GF-D8 (cell line): ENCODE results near the gene ZNF296.

Source experiments
- DNase-seq: peaks from one replicate; lab custom pipeline; 2025; lab: John Stamatoyannopoulos, UW

The ZNF296 gene

DNA sequence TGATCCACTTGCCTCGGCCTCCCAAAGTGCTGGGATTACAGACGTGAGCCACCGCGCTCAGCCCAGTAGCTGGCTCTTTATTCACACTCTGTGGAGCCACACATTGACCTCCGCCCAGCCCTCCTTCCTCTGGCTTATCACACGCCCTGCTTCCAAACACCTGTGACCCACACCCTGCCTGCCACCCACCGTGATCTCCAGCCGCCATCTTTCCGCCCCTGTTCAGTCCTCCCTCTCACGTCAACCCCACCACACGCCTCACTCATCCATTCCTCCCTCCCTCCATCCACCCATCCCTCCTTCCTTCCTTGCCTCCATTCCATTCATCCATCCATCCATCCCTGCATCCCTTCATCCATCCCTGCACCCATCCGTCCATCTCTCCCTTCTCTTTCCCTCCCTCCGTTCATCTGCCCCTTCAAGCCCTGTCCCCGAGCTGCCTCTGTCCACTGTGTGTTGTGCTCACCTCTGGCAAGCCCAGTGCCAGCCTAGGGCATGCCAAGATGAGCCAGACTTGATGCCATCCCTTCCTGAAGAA is 17.6 kb downstream of the ZNF296 start:
- DNase-seq: no peak

DNA sequence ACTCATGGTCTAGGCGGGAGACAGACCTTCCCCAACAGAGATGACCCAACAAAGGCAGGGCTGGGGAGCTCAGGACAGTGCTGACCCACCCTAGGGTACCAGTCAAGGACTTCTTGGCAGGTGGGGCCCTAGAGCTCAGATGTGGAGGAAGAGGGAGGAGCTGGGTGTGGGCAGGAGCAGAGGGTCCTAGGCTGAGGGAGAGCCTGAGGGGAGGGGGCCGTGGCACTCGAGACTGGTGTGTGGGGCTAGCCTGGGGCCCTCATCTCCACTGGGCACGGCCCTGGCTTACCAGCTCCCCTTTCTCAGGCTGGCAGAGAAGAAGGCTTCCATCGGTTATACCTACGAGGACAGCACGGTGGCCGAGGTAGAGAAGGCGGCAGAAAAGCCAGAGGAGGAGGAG is 18.8 kb downstream of the ZNF296 start:
- DNase-seq: no peak

DNA sequence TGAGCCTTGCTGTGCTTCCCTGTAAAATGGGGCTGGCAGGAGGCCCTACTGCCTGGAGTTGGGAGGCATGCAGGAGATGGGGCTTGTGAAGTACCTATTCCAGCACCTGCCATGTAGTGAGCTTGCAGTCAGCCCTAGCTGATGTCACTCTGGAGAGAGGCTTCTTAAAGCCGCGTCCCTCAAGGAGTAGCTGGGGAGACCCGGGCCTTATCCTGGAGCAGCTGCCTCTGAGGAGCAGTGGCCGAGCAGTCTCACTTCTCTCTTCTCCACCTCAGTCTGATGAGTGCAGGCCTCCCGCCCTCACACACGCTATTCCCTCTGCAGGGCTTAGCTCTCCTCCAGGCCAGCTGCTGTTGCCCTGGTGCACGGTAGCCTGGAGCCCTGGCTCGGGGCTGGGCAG is 19.4 kb downstream of the ZNF296 start:
- DNase-seq: no peak

DNA sequence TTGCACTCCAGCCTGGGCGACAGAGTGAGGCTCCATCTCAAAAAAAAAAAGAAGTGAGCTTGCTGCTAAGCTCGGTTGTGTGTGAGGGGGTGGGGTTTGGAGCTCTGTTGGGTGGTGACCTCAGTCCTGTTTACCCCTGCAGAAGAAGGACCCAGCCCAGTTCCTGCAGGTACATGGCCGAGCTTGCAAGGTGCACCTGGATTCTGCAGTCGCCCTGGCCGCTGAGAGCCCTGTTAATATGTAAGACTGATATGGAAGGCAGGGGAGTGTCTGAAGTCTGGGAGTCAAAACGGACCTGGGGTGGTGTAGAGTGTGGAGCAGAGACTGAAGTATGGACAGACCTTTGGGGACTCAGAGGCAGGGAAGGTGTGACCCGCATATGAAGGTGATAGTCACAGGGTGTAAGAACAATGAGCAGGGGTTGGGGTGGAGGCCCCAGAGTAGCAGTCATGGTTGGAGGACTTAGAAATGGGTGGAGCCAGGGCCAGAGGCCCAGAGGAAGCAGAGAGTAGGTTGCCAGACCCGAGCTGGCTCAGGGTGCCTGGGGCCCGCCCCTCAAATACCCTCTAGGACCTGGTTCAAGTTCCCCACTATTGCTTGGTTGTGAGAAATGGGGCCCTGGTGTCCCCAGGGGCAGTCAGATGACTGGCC is 24.2 kb downstream of the ZNF296 start:
- no peak for DNase-seq

DNA sequence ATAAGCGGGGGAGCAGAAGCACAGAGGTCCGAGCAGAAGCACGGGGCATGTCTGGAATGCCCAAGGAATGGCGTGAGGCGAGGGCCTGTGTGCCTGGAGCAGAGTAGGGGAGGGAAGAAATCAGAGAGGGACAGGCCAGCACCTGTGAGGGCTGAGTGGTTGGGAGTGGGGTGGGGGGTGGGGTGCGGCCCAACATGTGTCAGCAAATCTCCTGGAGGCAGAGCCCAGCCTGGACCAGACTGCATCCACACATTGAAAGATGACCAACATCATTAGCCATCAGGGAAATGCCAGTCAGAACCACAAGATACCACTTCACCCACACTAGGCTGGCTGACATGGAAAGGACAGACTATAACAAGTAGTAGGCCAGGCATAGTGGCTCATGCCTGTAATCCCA is 26.2 kb downstream of the ZNF296 start:
- DNase-seq: no peak

DNA sequence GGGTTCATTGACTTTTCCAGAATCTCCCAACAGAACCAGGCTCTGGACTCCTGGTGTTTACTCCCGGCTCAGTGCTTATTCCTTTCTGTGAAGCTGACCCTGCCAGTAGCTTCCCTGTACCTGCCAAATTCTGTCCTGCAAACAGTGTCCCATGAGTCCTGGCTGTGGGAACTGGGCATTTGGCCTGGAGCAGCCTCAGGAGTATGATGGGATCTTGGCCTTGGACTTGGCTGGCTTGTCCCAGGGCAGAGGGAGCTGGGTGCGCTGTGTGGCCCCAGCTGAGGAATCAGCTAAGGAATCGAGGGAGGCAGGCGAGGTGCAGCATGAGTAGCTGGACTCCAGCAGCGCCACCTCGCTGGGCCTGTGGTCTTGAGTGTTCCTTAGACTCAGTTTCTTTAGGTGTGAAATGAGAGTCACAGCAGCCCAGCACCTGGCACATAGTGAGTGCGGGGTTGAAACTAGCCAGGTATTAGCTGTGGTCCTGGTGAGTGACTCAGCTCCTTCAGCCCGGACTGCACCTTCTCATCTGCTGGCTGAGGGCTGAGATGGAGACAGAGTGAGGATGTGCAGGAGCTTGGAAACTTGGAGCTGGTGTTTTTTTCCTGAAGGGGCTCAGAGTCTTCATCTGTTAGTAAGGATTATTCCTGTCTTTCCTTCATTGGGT is 27.1 kb downstream of the ZNF296 start:
- DNase-seq: no peak

DNA sequence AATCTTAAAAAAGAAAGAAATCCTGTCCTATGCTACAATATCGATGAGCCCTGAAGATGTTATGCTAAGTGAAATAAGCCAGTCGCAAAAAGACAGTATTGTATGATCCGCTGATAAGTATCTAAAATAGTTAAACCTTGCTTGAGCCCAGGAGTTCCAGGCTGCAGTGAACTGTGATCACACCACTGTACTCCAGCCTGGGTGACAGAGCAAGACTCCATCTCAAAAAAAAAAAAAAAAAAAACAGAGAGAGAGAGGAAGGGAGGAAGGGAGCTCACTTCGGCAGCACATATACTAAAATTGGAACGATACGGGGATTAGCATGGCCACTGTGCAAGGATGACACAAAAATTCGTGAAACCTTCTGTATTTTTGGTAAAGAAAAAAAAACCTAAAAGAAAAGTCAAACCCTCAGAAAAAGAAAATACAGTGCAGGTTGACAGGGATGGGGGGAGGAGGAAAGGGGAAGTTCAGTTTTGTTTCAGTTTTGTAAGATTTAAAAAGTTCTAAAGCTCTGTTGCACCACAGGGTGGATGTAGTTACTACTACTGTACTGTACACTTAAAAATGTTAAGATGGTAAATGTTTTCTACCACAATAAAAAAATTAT is 29.0 kb downstream of the ZNF296 start:
- peak; percentile 27 for DNase-seq

DNA sequence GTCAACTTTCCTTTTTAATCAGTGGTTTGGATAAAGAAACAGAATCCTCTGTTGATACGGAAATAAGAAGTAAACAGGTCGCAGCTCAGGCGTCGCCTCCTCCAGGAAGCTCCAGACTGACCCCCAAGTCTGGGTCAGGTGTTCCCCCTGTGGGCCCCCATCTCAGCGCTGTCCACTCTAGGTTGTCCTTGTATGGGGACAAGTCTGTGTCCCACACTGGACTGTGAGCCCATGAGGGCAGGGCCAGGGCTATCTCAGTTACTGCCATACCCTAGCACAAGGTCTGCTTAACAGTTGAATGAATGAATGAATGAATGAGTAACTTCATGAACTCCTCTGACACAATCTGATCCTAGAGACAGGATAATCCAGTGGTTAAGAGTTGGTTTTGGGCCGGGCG is 29.9 kb downstream of the ZNF296 start:
- no peak for DNase-seq

DNA sequence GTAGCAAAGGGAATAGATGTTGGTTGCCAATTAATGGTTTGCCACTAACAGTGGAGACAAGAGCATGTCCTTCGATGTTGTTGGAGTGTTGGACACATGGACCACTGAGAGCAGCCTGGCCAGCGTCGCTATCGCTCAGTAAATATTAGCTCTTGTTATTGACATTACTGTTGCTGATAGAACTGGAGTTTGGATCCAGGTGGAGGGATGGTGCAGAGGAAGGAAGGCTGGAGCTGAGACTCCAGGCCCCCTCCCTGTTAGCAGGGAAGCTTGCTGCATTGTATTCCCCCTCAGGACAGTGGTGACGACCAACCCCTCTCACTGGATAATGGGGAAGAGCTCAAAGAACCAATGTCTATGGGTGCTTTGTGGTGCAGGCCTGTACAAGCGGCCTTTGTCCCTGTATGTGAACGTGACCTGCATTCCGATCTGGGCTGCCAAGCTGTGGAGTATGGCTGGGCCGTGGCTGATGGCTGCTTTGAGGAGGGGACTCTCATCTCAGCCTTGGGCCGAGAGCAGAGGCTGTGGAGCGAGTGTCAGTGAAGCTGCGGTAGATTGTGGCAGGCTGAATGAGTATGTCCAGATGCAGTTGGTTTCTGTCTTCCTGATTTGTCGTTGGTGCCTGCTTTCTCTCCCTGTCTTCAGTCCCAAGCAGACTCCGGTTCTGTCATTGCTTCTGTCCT is 30.5 kb downstream of the ZNF296 start:
- no peak for DNase-seq

DNA sequence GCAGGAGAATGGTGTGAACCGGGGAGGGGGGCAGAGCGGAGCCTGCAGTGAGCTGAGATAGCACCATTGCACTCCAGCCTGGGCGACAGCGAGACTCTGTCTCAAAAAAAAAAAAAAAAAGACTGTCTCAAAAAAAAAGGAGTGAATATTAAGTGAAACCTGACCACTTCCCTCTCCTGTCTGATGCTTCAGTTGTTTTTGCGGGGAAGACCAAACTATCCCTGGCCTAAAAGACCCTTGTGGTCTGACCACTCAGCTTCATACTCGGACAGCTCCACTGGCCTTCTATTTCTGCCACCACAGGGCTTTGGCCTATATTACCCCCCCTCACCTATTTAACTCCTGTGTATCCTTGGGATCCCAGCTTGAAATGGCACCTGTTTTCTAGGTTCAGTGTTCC is 35.2 kb downstream of the ZNF296 start:
- DNase-seq: no peak

DNA sequence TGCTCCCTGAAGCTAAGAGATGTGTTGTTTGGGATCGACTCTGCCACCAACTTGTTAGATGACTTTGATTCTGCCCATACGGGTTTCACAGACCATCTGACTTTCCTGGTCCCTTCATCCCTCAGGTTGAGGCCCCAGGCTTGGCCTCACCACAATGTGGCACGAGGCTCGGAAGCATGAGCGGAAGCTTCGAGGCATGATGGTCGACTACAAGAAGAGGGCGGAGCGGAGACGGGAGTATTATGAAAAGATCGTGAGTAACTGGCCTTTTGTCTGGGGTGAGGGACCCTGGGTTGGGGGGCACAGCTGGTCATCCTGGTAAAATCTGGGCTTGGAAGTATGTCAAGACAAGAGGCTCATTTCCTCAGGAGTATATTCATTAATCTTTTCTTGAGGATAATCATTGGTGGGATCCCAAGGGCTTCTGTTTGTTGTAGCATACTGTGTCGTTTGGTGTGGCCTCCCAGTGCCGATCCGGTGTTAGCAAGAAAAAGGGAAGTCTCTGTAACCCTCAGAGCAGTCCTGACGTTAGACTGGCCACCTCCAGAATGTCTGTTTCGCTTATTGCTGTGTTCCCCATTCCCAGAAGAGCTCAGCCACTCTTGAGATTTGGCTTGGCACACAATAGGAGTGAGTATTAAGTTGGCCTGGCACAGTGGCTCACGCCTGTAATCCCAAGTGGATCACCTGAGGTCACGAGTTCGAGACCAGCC is 36.1 kb downstream of the ZNF296 start:
- no peak for DNase-seq

DNA sequence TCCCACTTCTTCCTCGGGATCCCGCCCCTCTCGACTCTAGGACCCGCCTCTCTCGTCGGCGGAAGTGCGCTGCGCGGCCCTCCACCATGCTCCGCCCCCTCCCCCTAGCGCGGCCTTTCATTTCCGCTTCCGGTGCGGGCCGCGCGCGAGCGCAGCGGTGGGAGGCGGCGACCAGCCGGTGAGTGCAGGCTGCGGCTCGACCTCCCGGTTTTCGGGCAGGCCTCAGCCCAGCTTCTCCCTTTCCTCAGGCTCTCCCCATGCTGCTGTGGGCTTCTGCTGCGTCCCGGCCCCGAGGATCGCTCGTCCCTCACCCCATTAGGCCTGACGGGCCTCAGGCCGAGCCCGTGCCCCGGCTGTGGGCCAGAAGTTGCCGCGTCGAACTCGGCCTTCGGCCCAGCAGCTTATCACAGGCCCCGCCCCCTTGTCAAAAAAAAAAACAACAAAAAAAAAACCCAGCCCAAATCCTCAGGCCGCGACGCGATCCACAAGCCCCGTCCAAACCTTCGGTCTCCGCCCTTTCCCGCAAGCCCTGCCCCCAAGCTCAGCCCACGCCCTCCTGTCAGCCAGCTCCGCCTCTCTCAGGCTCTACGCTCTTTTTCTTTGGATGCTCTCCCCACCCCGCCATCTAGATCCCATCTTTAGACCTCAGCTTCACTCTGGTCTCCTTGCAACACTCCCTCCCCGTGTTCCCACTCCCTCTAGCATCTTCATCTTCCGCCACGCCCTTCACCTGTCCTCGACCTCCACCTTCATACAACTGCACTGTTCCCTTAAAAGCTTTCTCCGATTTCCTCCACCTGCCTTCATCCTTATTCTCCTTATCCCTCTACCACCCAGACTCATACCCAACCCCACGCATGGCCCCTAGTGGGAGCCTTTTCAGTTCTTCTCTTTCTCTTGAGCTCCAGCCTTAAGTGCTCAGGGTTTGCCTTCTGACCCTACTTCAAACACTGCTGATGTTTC is 37.1 kb downstream of the ZNF296 start, which contains the start of gene CLASRP:
Gene CLASRP, plus strand, starts transcription at position 115 of the 963 bp plus-strand sequence. CDS start 1,168 bp downstream, outside the sequence.
- peak; percentile 69 for DNase-seq

DNA sequence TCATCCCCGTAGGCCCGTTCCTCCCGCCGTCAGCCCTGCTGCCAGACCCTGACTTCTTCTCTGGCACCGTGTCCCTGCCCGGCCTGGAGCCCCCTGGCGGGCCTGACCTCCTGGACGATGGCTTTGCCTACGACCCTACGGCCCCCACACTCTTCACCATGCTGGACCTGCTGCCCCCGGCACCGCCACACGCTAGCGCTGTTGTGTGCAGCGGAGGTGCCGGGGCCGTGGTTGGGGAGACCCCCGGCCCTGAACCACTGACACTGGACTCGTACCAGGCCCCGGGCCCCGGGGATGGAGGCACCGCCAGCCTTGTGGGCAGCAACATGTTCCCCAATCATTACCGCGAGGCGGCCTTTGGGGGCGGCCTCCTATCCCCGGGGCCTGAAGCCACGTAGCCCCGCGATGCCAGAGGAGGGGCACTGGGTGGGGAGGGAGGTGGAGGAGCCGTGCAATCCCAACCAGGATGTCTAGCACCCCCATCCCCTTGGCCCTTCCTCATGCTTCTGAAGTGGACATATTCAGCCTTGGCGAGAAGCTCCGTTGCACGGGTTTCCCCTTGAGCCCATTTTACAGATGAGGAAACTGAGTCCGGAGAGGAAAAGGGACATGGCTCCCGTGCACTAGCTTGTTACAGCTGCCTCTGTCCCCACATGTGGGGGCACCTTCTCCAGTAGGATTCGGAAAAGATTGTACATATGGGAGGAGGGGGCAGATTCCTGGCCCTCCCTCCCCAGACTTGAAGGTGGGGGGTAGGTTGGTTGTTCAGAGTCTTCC is 38.7 kb downstream of the ZNF296 start:
- no peak for DNase-seq

DNA sequence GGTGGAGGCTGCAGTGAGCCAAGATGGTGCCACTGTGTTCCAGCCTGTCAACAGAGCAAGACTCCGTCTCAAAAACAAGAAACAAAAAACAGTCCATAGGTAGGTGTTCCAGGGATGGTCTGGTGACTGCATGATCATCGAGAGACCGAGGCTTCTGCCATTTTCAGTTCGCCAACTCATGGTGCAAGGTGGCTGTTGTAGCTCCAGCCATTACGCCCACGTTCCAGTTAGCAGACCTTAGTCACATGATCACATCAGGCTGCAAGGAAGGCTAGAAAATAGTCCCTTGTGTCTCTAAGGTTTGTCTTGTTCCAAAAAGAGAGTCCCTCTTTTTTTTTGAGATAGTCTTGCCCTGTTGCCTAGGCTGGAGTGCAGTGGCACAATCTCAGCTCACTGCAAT is 40.5 kb downstream of the ZNF296 start:
- no peak for DNase-seq

DNA sequence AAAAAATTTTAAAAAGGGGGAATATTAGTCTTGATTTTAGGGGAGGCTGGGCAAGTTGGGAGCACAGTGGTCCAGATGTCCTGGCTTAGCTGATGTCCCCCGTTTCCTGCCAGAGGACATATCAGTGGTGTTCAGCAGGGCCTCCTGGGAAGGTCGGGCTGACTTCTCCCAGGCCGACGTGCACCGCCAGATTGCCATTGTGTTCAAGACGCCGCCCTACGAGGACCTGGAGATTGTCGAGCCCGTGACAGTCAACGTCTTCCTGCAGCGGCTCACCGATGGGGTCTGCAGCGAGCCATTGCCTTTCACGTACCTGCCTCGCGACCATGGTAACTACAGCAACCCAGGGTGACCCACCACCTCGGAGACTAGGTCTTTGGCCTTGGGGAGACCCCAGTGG is 43.9 kb downstream of the ZNF296 start:
- no peak for DNase-seq

DNA sequence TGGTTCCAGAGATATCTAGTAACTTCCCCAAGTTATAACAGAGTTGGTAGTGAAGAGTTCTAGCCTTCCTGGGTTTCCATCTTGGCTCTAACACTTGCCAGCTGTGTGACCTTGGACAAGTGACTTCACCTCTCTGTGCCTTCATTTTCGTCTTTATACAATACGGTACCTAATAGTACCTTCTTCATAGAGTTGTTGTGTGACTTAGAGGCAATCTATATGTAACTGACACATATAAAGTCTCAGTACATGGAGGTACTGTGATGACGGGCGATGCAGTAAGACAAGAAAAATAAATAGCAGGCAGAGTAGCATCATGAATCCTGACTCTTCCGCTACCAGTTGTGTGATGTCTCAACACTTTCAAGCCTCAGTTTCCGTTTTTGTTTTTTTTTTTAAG is 45.5 kb downstream of the ZNF296 start:
- DNase-seq: no peak

DNA sequence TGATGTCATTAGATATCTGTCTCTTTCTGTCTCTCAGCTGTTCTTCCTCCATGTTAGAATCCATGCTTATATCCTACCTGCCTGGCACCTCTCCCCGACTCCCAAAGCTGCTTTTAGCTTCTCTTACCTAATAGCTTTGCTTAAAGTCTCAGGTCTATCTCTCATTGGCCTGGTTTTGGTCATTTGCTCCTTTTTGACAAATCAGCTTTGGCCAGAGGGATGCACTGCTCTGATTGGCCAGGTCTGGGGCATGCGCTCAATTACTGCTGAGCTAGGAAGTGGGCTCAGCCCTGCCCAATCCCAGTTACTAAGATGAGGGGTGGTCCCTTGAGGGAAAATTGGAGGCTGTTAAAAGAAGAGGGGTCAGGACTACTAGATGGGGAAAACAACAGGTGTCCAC is 48.9 kb downstream of the ZNF296 start:
- no peak for DNase-seq

DNA sequence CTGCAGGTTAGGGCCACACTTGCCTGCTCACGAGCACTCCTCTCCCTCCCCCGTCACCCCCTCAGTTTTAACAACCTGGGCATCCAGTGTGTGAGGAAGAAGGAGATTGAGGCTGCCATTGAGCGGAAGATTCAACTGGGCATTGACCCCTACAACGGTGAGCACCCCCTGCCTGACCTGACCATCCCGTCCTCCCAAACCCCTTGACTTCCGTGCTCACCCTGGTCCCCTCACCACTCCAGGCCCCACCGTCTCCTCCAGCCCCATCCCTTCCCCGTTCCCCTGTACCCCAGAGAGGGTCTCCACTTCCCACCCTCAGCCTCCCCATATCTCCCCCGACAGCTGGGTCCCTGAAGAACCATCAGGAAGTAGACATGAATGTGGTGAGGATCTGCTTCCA is 51.0 kb downstream of the ZNF296 start:
- no peak for DNase-seq

DNA sequence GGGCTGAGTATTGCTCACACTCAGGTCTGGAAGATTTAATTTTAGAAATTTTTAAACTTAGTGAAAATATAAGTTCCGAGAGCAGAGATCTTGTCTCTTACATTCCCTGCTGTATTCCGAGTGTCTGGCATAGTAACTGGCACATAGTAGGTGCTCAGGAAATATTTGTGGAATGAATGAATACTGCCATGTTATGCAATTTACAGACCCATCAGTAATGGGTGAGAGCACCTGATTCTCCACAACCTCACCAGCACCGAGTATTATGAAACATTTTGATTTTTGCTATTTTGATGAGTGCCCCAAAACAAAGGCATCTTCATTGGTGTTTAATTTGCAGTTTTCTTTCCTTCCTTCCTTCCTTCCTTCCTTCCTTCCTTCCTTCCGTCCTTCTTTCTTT is 53.2 kb downstream of the ZNF296 start:
- no peak for DNase-seq

DNA sequence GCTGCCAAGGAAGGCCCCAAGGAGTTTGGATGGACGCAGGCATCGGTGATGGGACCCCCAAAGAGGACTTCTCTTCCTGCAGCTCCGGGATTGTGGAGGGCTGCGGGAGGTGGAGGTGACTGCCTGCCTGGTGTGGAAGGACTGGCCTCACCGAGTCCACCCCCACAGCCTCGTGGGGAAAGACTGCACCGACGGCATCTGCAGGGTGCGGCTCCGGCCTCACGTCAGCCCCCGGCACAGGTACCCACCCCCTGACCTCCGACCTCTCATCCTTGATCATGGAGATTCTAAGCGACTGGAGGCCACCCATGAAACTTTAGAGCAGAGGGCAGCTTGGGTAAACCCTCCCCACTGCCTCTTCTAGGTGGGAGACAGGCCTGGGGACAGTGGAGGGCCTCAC is 54.3 kb downstream of the ZNF296 start:
- DNase-seq: no peak
